ENCODE data around the gene INPP5D.

DNA sequence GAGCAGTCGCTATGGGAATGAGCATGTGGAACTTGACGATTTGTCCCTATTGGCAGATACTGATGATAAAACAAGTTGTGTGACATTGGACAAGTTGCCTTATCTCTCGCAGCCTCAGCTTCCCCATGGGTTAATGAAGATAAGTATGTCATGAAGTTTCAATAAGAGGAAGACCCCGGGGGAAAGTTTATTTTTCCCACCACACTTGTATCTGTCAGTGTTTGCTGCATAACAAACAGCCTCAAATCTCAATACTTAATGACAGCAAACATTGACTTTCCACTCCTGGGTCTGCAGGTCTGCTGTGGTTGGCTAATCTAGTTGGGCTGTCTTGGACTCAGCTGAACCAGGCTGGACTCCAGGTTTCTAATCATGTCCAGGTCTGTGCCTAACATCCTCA is 45.8 kb downstream of the INPP5D start:
- TF ChIP-seq, protein P1, sequence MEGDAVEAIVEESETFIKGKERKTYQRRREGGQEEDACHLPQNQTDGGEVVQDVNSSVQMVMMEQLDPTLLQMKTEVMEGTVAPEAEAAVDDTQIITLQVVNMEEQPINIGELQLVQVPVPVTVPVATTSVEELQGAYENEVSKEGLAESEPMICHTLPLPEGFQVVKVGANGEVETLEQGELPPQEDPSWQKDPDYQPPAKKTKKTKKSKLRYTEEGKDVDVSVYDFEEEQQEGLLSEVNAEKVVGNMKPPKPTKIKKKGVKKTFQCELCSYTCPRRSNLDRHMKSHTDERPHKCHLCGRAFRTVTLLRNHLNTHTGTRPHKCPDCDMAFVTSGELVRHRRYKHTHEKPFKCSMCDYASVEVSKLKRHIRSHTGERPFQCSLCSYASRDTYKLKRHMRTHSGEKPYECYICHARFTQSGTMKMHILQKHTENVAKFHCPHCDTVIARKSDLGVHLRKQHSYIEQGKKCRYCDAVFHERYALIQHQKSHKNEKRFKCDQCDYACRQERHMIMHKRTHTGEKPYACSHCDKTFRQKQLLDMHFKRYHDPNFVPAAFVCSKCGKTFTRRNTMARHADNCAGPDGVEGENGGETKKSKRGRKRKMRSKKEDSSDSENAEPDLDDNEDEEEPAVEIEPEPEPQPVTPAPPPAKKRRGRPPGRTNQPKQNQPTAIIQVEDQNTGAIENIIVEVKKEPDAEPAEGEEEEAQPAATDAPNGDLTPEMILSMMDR (IDR thresholded peaks at IDR 0.05) = no peak
- TF ChIP-seq POLR2AphosphoS5 (IDR thresholded peaks at IDR 0.05; ENCODE audit: insufficient read depth in 1 of 2, low read depth in 1 of 2) (no peak), POLR2A (IDR thresholded peaks at IDR 0.05) (no peak)
